HCT116 (cell line): ENCODE results near the gene ALDH4A1. TPM values are rescaled to one million over a fixed set of nuclear protein-coding genes. Genes with fewer than 3 reads are reported as not detected.

Experiments used
- ATAC-seq: fragments of 200-7000 bp; cut with Tn5 transposase; 2 replicates; pipeline ENCODE4 v1.9.1; 2020; ENCODE audit warnings: mild to moderate bottlenecking, moderate library complexity
- BruUV-seq: library from RNA; stranded (reverse); fragments of 400-500 nt; replicated peaks from 2 replicates; lab custom pipeline; 2021; lab: Mats Ljungman, UMichigan
- CTCF ChIA-PET: fragments of 300-600 bp; sonication (Branson Sonifier 250); formaldehyde crosslinking; loops from one replicate; lab custom pipeline; 2021; ENCODE audit warnings: antibody characterized with exemption; lab: Charles Lee
- POLR2A ChIA-PET: fragments of 300-600, 350-600 bp; sonication (Branson Sonifier 250); formaldehyde crosslinking; loops from one replicate; lab custom pipeline; 2021; ENCODE audit warnings: antibody characterized with exemption; lab: Charles Lee
- RAD21 ChIA-PET, 2 experiments: fragments of 300-600 bp; sonication (Branson Sonifier 250); formaldehyde crosslinking; loops; one replicate each; lab custom pipeline; 2023; ENCODE audit warnings: low total read pairs in 2 of 2; ENCODE audit not compliant: uncharacterized antibody in 2 of 2, unreplicated experiment in 2 of 2, low non-redundant PET in 1 of 2; lab: Charles Lee
- DNase-seq: peaks from one replicate; pipeline ENCODE4 v3.0.0-alpha.2; 2010; ENCODE audit warnings: low read depth, low spot score
- H2AFZ ChIP-seq: fragments of 200-600 bp; shearing (Covaris generic), sonication (generic); 2 replicates; pipeline ENCODE4 v1.6.1; 2017; ENCODE audit warnings: low read depth, mixed run types, mixed read lengths, antibody characterized with exemption, low read length; ENCODE audit not compliant: poor library complexity, severe bottlenecking
- H3K27ac ChIP-seq: 2 replicates; pipeline ENCODE4 v1.5.1; 2012; ENCODE audit warnings: low read depth, low read length
- H3K27me3 ChIP-seq: fragments of 200-600 bp; sonication (generic); 2 replicates; pipeline ENCODE4 v1.6.1; 2016; ENCODE audit warnings: mixed run types, low read length, mixed read lengths; ENCODE audit not compliant: insufficient read depth
- H3K36me3 ChIP-seq, 2 experiments: fragments of 200-500 bp in 1 of 2; fragments of 200-600 bp in 1 of 2; sonication (Bioruptor generic) in 1 of 2; sonication (generic) in 1 of 2; 2 replicates each; pipeline versions ENCODE4 v1.5.1 to v1.6.1; 2014 to 2016; ENCODE audit warnings: low read length in 2 of 2, inconsistent platforms in 1 of 2, mixed read lengths in 1 of 2, mixed run types in 1 of 2; ENCODE audit not compliant: insufficient read depth in 2 of 2, control insufficient read depth in 1 of 2
- H3K4me1 ChIP-seq, 2 experiments: fragments of 200-600 bp in 1 of 2; sonication (generic) in 1 of 2; 2 replicates each; pipeline versions ENCODE4 v1.5.1 to v1.6.1; 2012 to 2017; ENCODE audit warnings: low read length in 2 of 2, inconsistent platforms in 1 of 2, mild to moderate bottlenecking in 1 of 2, mixed read lengths in 1 of 2, mixed run types in 1 of 2, moderate library complexity in 1 of 2; ENCODE audit not compliant: insufficient read depth in 2 of 2, control insufficient read depth in 1 of 2
- H3K4me2 ChIP-seq: fragments of 200-600 bp; sonication (generic); 2 replicates; pipeline ENCODE4 v1.6.1; 2017; ENCODE audit warnings: mixed run types, low read length, mixed read lengths
- H3K4me3 ChIP-seq, 2 experiments: fragments of 200-600 bp in 1 of 2; sonication (generic) in 1 of 2; replicated peaks in 1 of 2; 2 replicates each; pipeline ENCODE4 v1.5.1; 2011 to 2016; ENCODE audit warnings: low read length in 2 of 2, control low read depth in 1 of 2, low read depth in 1 of 2, mild to moderate bottlenecking in 1 of 2, mixed read lengths in 1 of 2, mixed run types in 1 of 2
- H3K79me2 ChIP-seq: fragments of 200-600 bp; sonication (generic); 2 replicates; pipeline ENCODE4 v1.6.1; 2017; ENCODE audit warnings: mild to moderate bottlenecking, mixed run types, low read length, moderate library complexity, mixed read lengths; ENCODE audit not compliant: insufficient read depth
- H3K9ac ChIP-seq: fragments of 200-600 bp; sonication (generic); 2 replicates; pipeline ENCODE4 v1.6.1; 2016; ENCODE audit warnings: low read length, mixed read lengths
- H3K9me2 ChIP-seq: fragments of 200-600 bp; sonication (generic), shearing (Covaris generic); 2 replicates; pipeline ENCODE4 v1.6.1; 2017; ENCODE audit warnings: mixed run types, mild to moderate bottlenecking, moderate library complexity; ENCODE audit not compliant: insufficient read depth
- H3K9me3 ChIP-seq, 2 experiments: fragments of 200-500 bp in 1 of 2; fragments of 200-600 bp in 1 of 2; sonication (Bioruptor generic) in 1 of 2; sonication (generic) in 1 of 2; 2 replicates each; pipeline ENCODE4 v1.6.1; 2014 to 2017; ENCODE audit warnings: low read length in 2 of 2, mixed read lengths in 2 of 2, inconsistent platforms in 1 of 2, low read depth in 1 of 2, mild to moderate bottlenecking in 1 of 2, mixed run types in 1 of 2, moderate library complexity in 1 of 2; ENCODE audit not compliant: control insufficient read depth in 1 of 2, insufficient read depth in 1 of 2
- H4K20me1 ChIP-seq: fragments of 200-600 bp; sonication (generic), shearing (Covaris generic); 2 replicates; pipeline ENCODE4 v1.6.1; 2017; ENCODE audit warnings: mixed run types, mild to moderate bottlenecking, moderate library complexity; ENCODE audit not compliant: insufficient read depth
- ATF3 ChIP-seq: IDR thresholded peaks from 2 replicates; pipeline ENCODE4 v1.6.1; 2012
- CBX3 ChIP-seq: IDR thresholded peaks from 2 replicates; pipeline ENCODE4 v1.6.1; 2012; ENCODE audit warnings: low read depth
- CEBPB ChIP-seq: IDR thresholded peaks from 2 replicates; pipeline ENCODE4 v1.6.1; 2012; ENCODE audit warnings: low read depth
- CTCF ChIP-seq, 3 experiments: fragments of 200-600 bp in 1 of 3; sonication (generic) in 1 of 3; IDR thresholded peaks in 2 of 3; conservative IDR thresholded peaks in 1 of 3; 2 replicates each; pipeline ENCODE4 v1.5.1; 2012 to 2017; ENCODE audit warnings: low read depth in 2 of 3, low read length in 2 of 3, antibody characterized with exemption in 1 of 3, borderline replicate concordance in 1 of 3, control low read depth in 1 of 3, mild to moderate bottlenecking in 1 of 3, mixed read lengths in 1 of 3, mixed run types in 1 of 3, moderate library complexity in 1 of 3; ENCODE audit not compliant: insufficient read depth in 1 of 3
- EGR1 ChIP-seq: IDR thresholded peaks from 2 replicates; pipeline ENCODE4 v1.6.1; 2012; ENCODE audit warnings: low read depth
- ELF1 ChIP-seq: IDR thresholded peaks from 2 replicates; pipeline ENCODE4 v1.6.1; 2012; ENCODE audit warnings: low read depth, borderline replicate concordance
- EZH2 ChIP-seq: fragments of 200-600 bp; sonication (generic); IDR thresholded peaks from 2 replicates; pipeline ENCODE4 v1.6.1; 2017; ENCODE audit warnings: antibody characterized with exemption, mixed run types
- EZH2phosphoT487 ChIP-seq: fragments of 200-600 bp; IDR thresholded peaks from 2 replicates; pipeline ENCODE4 v1.6.1; 2018; ENCODE audit warnings: antibody characterized with exemption, borderline replicate concordance
- FOSL1 ChIP-seq: IDR thresholded peaks from 2 replicates; pipeline ENCODE4 v1.6.1; 2012; ENCODE audit warnings: low read depth
- JUND ChIP-seq: IDR thresholded peaks from 2 replicates; pipeline ENCODE4 v1.6.1; 2012
- MAX ChIP-seq: IDR thresholded peaks from 2 replicates; pipeline ENCODE4 v1.6.1; 2012
- POLR2AphosphoS5 ChIP-seq: IDR thresholded peaks from 2 replicates; pipeline ENCODE4 v1.6.1; 2011; ENCODE audit warnings: mild to moderate bottlenecking, low read depth, low read length, moderate library complexity
- RAD21 ChIP-seq: IDR thresholded peaks from 2 replicates; pipeline ENCODE4 v1.6.1; 2012; ENCODE audit warnings: low read depth, mild to moderate bottlenecking
- SP1 ChIP-seq: IDR thresholded peaks from 2 replicates; pipeline ENCODE4 v1.6.1; 2012; ENCODE audit warnings: low read depth
- TCF7L2 ChIP-seq: IDR thresholded peaks from 2 replicates; pipeline ENCODE4 v1.7.0; 2011; ENCODE audit warnings: borderline replicate concordance, inconsistent platforms; ENCODE audit not compliant: insufficient read depth, insufficient read length; ENCODE audit errors: extremely low read depth
- YY1 ChIP-seq: IDR thresholded peaks from 2 replicates; pipeline ENCODE4 v1.6.1; 2011; ENCODE audit warnings: low read length, low read depth, moderate library complexity, mild to moderate bottlenecking; ENCODE audit not compliant: insufficient replicate concordance; ENCODE audit errors: extremely low read depth
- ZBTB33 ChIP-seq: IDR thresholded peaks from 2 replicates; pipeline ENCODE4 v1.6.1; 2011; ENCODE audit warnings: mild to moderate bottlenecking, low read length, moderate library complexity; ENCODE audit not compliant: insufficient replicate concordance; ENCODE audit errors: extremely low read depth
- ZFX ChIP-seq: fragments of 450-650 bp; IDR thresholded peaks from 2 replicates; pipeline ENCODE4 v1.6.1; 2017
- ZNF274 ChIP-seq: fragments of 200-500 bp; sonication (Bioruptor generic); IDR thresholded peaks from 2 replicates; pipeline ENCODE4 v1.6.1; 2014; ENCODE audit warnings: mild to moderate bottlenecking, low read depth, low read length, inconsistent platforms
- intact Hi-C: fragments of 100-400 bp; cut with micrococcal nuclease; formaldehyde crosslinking; loops from 2 replicates; pipeline ENCODE4 v1.10.0; 2022
- total RNA-seq: library from RNA; stranded (reverse); gene quantifications from one replicate; pipeline ENCODE4 v1.2.1, GENCODE V29; 2021; ENCODE audit not compliant: unreplicated experiment

ALDH4A1 gene
- total RNA-seq, 1 experiment from 2014 or later: 12.6 TPM

GRCh38 chr1:18919956-18920355 lies 17.6 kb upstream of the ALDH4A1 start:
- Histone ChIP-seq H3K9me2 (no peaks in the 10 kb centered on the region), H3K27ac (no peak overlapping the region), H3K79me2 (peaks cover 37% of the 10 kb centered on the region), H3K9me3 (no peaks in the 10 kb centered on the region), H3K27me3 (no peaks in the 10 kb centered on the region), H2AFZ (no peak overlapping the region), H3K4me2 (no peak overlapping the region), H3K36me3 (0 out of 4 replicates have a peak, but pooled peaks cover 0 to 2% of the 10 kb centered on the region in 2 experiments), H4K20me1 (no peaks in the 10 kb centered on the region), H3K9ac (no peak overlapping the region), H3K4me3 (no peak overlapping the region), H3K4me1 (peaks cover 17 to 32% of the 10 kb centered on the region in 2 experiments)
- POLR2A ChIA-PET: no interaction called here
- no peak for DNase-seq
- no peak for ATAC-seq
- intact Hi-C loops: no loop called here
- CTCF ChIA-PET: no interaction called here
- no peak for TF ChIP-seq EGR1
- no peak for TF ChIP-seq CEBPB
- no peak for TF ChIP-seq YY1
- no peak for TF ChIP-seq CTCF (IDR thresholded peaks at IDR 0.05 in 2 of 3, conservative IDR thresholded peaks at IDR 0.05 in 1 of 3; ENCODE audit: borderline replicate concordance in 1 of 3, insufficient read depth in 1 of 3, low read depth in 2 of 3, low read length in 2 of 3)
- TF ChIP-seq ZNF274: no peak
- no peak for TF ChIP-seq EZH2phosphoT487
- TF ChIP-seq ZFX: no peak
- TF ChIP-seq ZBTB33: no peak
- TF ChIP-seq FOSL1: no peak
- TF ChIP-seq EZH2: no peak
- no peak for TF ChIP-seq POLR2AphosphoS5
- no peak for TF ChIP-seq ATF3
- TF ChIP-seq SP1: no peak
- TF ChIP-seq TCF7L2: no peak
- no peak for TF ChIP-seq MAX
- TF ChIP-seq RAD21: no peak
- TF ChIP-seq ELF1: no peak
- no peak for TF ChIP-seq CBX3
- TF ChIP-seq JUND: no peak
- RAD21 ChIA-PET: no interaction called here
- TSS peak; percentile 33 for BruUV-seq
